ENCODE measurements around the gene JAKMIP2. TPM values are rescaled to one million over a fixed set of nuclear protein-coding genes. Genes with fewer than 3 reads are reported as not detected.

Gene JAKMIP2
- total and polyA plus RNA-seq, 5 donors from 2014 or later = 0.26 to 5.0 (median 2.4) TPM

DNA sequence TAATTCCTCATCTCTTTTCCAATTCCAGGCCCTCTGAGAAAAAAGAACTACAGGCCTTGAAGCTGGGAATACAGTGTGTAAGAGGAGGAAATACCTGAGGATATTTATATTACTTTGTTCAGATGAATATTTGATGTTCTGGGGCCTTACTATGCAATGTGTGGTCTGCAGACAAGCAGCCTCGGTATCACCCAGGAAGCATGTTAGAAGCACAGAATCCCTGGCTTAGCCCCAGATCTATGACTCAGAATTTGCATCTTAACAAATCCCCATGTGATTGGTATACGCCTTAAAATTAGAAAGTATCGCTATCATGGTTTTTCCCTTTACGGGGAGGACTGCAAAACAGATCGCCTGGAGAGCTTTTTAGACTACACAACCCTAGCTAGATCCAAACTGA lies 121.0 kb downstream of the JAKMIP2 start:
- no peaks in the 10 kb centered on the region for H3K36me3 Mint-ChIP-seq
- Histone ChIP-seq H3K4me3 (ENCODE audit: low read depth, low read length) (no peak overlapping the region), H3K9me3 (ENCODE audit: control insufficient read depth in 2 of 2, low read length in 2 of 2) (no peaks in the 10 kb centered on the region), H3K27ac (ENCODE audit: insufficient read depth, low read length, poor library complexity, severe bottlenecking) (no peak overlapping the region), H3K27me3 (ENCODE audit: control insufficient read depth, insufficient read depth, low read length) (no peaks in the 10 kb centered on the region), H3K4me1 (ENCODE audit: control insufficient read depth, insufficient read depth, low read length, poor library complexity, severe bottlenecking) (no peaks in the 10 kb centered on the region), H3K36me3 (ENCODE audit: control insufficient read depth, insufficient read depth, low read length) (no peaks in the 10 kb centered on the region)
- H3K9me3 Mint-ChIP-seq = peaks cover 0 to 12% (median 2%) of the 10 kb centered on the region in 7 donors
- no peaks in the 10 kb centered on the region for H3K27me3 Mint-ChIP-seq
- DNase-seq = no peak
- H3K4me1 Mint-ChIP-seq = no peaks in the 10 kb centered on the region
- no peak overlapping the region for H3K27ac Mint-ChIP-seq
- H3K4me3 Mint-ChIP-seq = no peak overlapping the region
- ATAC-seq (ENCODE audit: low read depth in 2 of 2) = no peak

DNA sequence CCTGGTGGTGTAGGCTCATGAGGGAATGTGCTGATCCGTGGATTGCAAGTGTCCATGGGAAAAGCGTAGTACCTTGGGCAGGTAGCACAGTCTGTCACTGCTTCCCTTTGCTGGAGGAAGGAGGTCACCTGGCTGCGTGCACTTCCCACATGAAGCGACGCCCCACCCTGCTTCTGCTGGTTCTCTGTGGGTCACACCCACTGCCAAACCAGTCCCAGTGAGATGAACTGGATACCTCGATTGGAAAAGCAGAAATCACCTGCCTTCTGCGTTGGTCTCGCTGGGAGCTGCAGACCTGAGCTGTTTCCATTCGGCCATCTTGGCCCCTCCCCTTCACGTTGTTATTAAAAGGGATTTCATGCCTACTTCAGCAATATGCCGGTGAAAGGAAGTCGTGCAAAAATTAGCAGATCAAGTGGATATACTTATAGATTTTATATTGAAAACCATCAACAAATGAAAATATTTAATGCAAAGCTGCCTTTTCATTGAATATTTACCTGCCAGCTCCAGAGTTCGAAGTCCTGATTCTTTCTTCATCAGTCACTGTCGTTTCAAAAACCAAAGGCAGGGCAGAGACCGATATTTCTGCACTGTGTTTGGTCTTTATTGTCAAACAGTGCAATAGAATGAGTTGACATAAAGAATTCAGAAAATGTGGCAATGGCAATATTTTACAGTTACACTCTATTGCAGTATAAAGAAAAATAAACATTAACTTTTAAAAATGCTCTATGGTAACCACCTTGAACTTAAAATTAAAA lies 123.2 kb downstream of the JAKMIP2 start:
- Mint-ChIP-seq H3K27me3 (no peaks in the 10 kb centered on the region), H3K36me3 (no peaks in the 10 kb centered on the region), H3K27ac (no peak overlapping the region), H3K9me3 (peaks cover under 1 to 12% (median 4%) of the 10 kb centered on the region in 7 donors), H3K4me3 (no peak overlapping the region), H3K4me1 (no peaks in the 10 kb centered on the region)
- Histone ChIP-seq H3K4me1 (ENCODE audit: control insufficient read depth, insufficient read depth, low read length, poor library complexity, severe bottlenecking) (no peaks in the 10 kb centered on the region), H3K4me3 (ENCODE audit: low read depth, low read length) (no peak overlapping the region), H3K27ac (ENCODE audit: insufficient read depth, low read length, poor library complexity, severe bottlenecking) (no peak overlapping the region), H3K27me3 (ENCODE audit: control insufficient read depth, insufficient read depth, low read length) (no peaks in the 10 kb centered on the region), H3K36me3 (ENCODE audit: control insufficient read depth, insufficient read depth, low read length) (no peaks in the 10 kb centered on the region), H3K9me3 (ENCODE audit: control insufficient read depth in 2 of 2, low read length in 2 of 2) (no peaks in the 10 kb centered on the region)
- no peak for DNase-seq
- ATAC-seq (ENCODE audit: low read depth in 2 of 2) = no peak

DNA sequence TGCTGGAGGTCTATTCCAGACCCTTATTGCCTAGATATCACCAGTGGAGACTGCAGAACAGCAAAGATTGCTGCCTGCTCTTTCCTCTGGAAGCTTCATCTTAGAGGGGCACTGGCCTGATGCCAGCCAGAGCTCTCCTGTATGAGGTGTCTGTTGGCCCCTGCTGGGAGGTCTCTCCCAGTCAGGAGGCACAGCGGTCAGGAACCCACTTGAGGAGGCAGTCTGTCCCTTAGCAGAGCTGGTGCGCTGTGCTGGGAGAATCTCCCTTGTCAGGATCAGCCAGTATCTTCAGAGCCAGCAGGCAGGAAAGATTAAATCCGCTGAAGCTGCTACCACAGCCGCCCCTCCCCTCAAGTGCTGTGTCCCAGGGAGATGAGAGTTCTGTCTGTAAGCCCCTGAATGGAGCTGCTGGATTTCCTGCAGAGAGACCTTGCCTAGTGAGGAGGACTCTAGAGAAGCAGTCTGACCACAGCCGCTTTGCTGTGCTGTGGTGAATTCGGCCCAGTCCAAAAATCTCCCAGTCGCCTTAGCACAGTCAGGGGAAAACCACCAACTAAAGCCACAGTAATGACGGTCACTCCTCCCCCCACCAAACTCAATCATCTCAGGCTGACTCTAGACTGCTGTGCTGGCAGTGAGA lies 124.1 kb downstream of the JAKMIP2 start:
- no peaks in the 10 kb centered on the region for H3K27me3 ChIP-seq (ENCODE audit: control insufficient read depth, insufficient read depth, low read length)
- no peak overlapping the region for H3K27ac Mint-ChIP-seq
- peaks cover 1 to 19% (median 4%) of the 10 kb centered on the region in 7 donors for H3K9me3 Mint-ChIP-seq
- H3K27me3 Mint-ChIP-seq = no peaks in the 10 kb centered on the region
- DNase-seq = no peak
- no peaks in the 10 kb centered on the region for H3K4me1 ChIP-seq (ENCODE audit: control insufficient read depth, insufficient read depth, low read length, poor library complexity, severe bottlenecking)
- H3K27ac ChIP-seq (ENCODE audit: insufficient read depth, low read length, poor library complexity, severe bottlenecking) = no peak overlapping the region
- no peaks in the 10 kb centered on the region for H3K36me3 ChIP-seq (ENCODE audit: control insufficient read depth, insufficient read depth, low read length)
- H3K4me3 ChIP-seq (ENCODE audit: low read depth, low read length) = no peak overlapping the region
- H3K36me3 Mint-ChIP-seq = no peaks in the 10 kb centered on the region
- no peak overlapping the region for H3K4me3 Mint-ChIP-seq
- no peaks in the 10 kb centered on the region for H3K9me3 ChIP-seq (ENCODE audit: control insufficient read depth in 2 of 2, low read length in 2 of 2)
- no peaks in the 10 kb centered on the region for H3K4me1 Mint-ChIP-seq
- no peak for ATAC-seq (ENCODE audit: low read depth in 2 of 2)

DNA sequence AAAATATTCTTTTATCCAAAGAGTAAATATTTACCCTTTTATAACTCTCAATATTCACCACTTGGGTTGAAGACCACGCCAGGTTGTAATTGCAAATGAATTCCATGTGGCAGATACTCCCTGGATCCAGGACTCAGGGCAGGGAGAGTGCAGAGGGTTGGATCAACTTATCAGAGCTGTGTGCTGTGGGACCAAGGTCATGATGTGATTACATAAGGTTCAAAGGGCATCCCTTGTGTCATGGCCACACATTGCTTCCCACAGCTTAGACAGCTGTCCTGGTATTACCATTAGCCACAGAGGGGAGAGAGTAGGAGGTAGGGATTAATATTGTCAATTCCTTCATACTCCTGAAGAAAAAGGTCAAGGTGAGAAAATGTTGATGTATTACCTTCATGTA lies 133.9 kb downstream of the JAKMIP2 start:
- Mint-ChIP-seq H3K4me1 (peaks cover 0 to 5% (median 0%) of the 10 kb centered on the region in 4 donors), H3K4me3 (no peak overlapping the region), H3K27ac (no peak overlapping the region), H3K9me3 (peaks cover 0 to 3% (median 0%) of the 10 kb centered on the region in 7 donors), H3K27me3 (no peaks in the 10 kb centered on the region), H3K36me3 (no peaks in the 10 kb centered on the region)
- ATAC-seq (ENCODE audit: low read depth in 2 of 2) = no peak
- no peaks in the 10 kb centered on the region for H3K4me1 ChIP-seq (ENCODE audit: control insufficient read depth, insufficient read depth, low read length, poor library complexity, severe bottlenecking)
- no peaks in the 10 kb centered on the region for H3K36me3 ChIP-seq (ENCODE audit: control insufficient read depth, insufficient read depth, low read length)
- H3K27me3 ChIP-seq (ENCODE audit: control insufficient read depth, insufficient read depth, low read length) = no peaks in the 10 kb centered on the region
- no peak overlapping the region for H3K4me3 ChIP-seq (ENCODE audit: low read depth, low read length)
- H3K9me3 ChIP-seq (ENCODE audit: control insufficient read depth in 2 of 2, low read length in 2 of 2) = no peaks in the 10 kb centered on the region
- DNase-seq = no peak
- no peak overlapping the region for H3K27ac ChIP-seq (ENCODE audit: insufficient read depth, low read length, poor library complexity, severe bottlenecking)

DNA sequence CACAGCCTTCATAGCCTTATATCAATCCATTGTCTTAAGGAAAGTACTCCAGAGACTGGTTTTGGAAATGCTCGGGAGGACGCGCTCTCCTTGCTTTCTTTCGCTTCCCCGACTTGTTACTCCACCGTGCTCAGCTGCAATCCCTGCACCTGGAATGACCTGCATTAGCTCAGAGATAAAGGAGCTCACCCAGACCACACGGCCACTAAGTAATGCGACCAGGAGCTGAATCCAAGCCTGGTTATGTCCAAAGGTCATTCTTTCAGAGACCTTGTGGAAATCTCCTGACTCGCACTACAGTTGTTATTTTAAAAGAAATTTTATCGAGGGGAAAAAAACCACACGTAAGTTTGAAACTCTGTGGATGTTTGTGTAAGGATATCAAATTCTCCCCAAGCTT lies 137.3 kb downstream of the JAKMIP2 start:
- ATAC-seq (ENCODE audit: low read depth in 2 of 2) (no peak), DNase-seq (no peak)
- Histone ChIP-seq H3K27ac (ENCODE audit: insufficient read depth, low read length, poor library complexity, severe bottlenecking) (no peak overlapping the region), H3K27me3 (ENCODE audit: control insufficient read depth, insufficient read depth, low read length) (no peaks in the 10 kb centered on the region), H3K9me3 (ENCODE audit: control insufficient read depth in 2 of 2, low read length in 2 of 2) (no peaks in the 10 kb centered on the region), H3K4me3 (ENCODE audit: low read depth, low read length) (no peak overlapping the region), H3K4me1 (ENCODE audit: control insufficient read depth, insufficient read depth, low read length, poor library complexity, severe bottlenecking) (no peaks in the 10 kb centered on the region), H3K36me3 (ENCODE audit: control insufficient read depth, insufficient read depth, low read length) (no peaks in the 10 kb centered on the region)
- H3K9me3 Mint-ChIP-seq = peaks cover 0 to 3% (median 0%) of the 10 kb centered on the region in 7 donors
- H3K27ac Mint-ChIP-seq = no peak overlapping the region
- peaks cover 0 to 5% (median 0%) of the 10 kb centered on the region in 4 donors for H3K4me1 Mint-ChIP-seq
- no peaks in the 10 kb centered on the region for H3K27me3 Mint-ChIP-seq
- H3K36me3 Mint-ChIP-seq = no peaks in the 10 kb centered on the region
- H3K4me3 Mint-ChIP-seq = no peak overlapping the region

DNA sequence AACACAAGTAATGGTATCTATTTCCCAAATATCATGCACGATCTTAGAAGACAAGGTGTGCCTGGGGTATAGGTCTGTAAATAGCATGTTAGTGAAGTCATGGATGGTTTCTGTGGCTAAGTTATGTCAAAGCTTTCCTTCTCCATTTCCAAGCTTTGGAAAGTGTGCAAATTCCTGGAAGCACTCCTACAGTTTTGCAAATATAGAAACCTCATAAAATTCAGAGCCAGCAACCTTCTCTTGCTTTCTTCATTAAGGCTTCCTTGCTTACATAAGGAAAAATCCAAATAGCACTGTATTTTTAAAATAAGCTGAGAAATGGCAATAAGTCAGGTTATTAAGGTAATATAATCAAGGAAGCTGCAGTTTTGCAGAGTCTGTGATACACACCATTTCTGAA lies 138.1 kb downstream of the JAKMIP2 start:
- no peaks in the 10 kb centered on the region for H3K27me3 ChIP-seq (ENCODE audit: control insufficient read depth, insufficient read depth, low read length)
- H3K27me3 Mint-ChIP-seq = no peaks in the 10 kb centered on the region
- H3K4me1 Mint-ChIP-seq = peaks cover 0 to 5% (median 0%) of the 10 kb centered on the region in 4 donors
- no peak overlapping the region for H3K27ac ChIP-seq (ENCODE audit: insufficient read depth, low read length, poor library complexity, severe bottlenecking)
- H3K36me3 Mint-ChIP-seq = no peaks in the 10 kb centered on the region
- no peaks in the 10 kb centered on the region for H3K36me3 ChIP-seq (ENCODE audit: control insufficient read depth, insufficient read depth, low read length)
- H3K4me3 ChIP-seq (ENCODE audit: low read depth, low read length) = no peak overlapping the region
- no peak overlapping the region for H3K4me3 Mint-ChIP-seq
- no peak overlapping the region for H3K27ac Mint-ChIP-seq
- H3K9me3 ChIP-seq (ENCODE audit: control insufficient read depth in 2 of 2, low read length in 2 of 2) = no peaks in the 10 kb centered on the region
- ATAC-seq (ENCODE audit: low read depth in 2 of 2) = no peak
- peaks cover 0 to 3% (median 0%) of the 10 kb centered on the region in 7 donors for H3K9me3 Mint-ChIP-seq
- H3K4me1 ChIP-seq (ENCODE audit: control insufficient read depth, insufficient read depth, low read length, poor library complexity, severe bottlenecking) = no peaks in the 10 kb centered on the region
- no peak for DNase-seq

DNA sequence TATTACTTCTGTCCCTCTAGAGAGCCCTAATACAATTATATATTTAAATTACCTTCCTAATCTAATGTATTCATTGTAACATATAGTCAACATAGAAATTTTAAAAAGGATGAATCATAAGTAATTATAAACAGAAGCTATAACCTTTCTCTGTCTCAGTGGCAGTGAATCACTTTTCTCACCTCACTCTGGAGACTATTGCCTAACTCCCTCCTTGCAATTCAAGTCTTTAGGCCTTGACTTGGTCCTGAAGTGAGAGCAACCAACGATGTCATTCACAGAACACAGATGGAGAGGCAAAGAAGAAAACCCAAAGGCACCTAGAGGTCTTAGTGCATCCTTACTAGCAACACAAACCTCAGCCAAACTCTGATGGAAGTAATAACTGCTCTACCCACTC lies 139.4 kb downstream of the JAKMIP2 start:
- H3K4me3 Mint-ChIP-seq = no peak overlapping the region
- DNase-seq (no peak), ATAC-seq (ENCODE audit: low read depth in 2 of 2) (no peak)
- Histone ChIP-seq H3K4me1 (ENCODE audit: control insufficient read depth, insufficient read depth, low read length, poor library complexity, severe bottlenecking) (no peaks in the 10 kb centered on the region), H3K4me3 (ENCODE audit: low read depth, low read length) (no peak overlapping the region), H3K9me3 (ENCODE audit: control insufficient read depth in 2 of 2, low read length in 2 of 2) (no peaks in the 10 kb centered on the region), H3K36me3 (ENCODE audit: control insufficient read depth, insufficient read depth, low read length) (no peaks in the 10 kb centered on the region), H3K27me3 (ENCODE audit: control insufficient read depth, insufficient read depth, low read length) (no peaks in the 10 kb centered on the region), H3K27ac (ENCODE audit: insufficient read depth, low read length, poor library complexity, severe bottlenecking) (no peak overlapping the region)
- H3K27ac Mint-ChIP-seq = no peak overlapping the region
- H3K9me3 Mint-ChIP-seq = peaks cover 0 to 3% (median 0%) of the 10 kb centered on the region in 7 donors
- peaks cover 0 to 5% (median 0%) of the 10 kb centered on the region in 4 donors for H3K4me1 Mint-ChIP-seq
- no peaks in the 10 kb centered on the region for H3K27me3 Mint-ChIP-seq
- no peaks in the 10 kb centered on the region for H3K36me3 Mint-ChIP-seq

DNA sequence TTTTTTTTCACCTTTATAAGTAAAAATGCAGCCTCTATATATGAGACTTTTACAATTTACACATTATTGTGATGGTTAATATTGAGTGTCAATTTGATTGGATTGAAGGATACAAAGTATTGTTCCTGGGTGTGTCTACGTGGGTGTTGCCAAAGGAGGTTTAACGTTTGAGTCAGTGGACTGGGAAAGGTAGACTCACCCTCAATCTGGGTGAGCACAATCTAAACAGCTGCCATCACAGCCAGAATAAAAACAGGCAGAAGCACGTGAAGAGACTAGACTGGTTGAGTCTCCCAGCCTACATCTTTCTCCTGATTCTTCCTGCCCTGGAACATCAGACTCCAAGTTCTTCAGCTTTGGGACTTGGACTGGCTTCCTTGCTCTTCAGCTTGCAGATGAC lies 139.9 kb downstream of the JAKMIP2 start:
- H3K36me3 Mint-ChIP-seq = no peaks in the 10 kb centered on the region
- no peaks in the 10 kb centered on the region for H3K36me3 ChIP-seq (ENCODE audit: control insufficient read depth, insufficient read depth, low read length)
- no peak for ATAC-seq (ENCODE audit: low read depth in 2 of 2)
- H3K27ac Mint-ChIP-seq = no peak overlapping the region
- H3K4me3 Mint-ChIP-seq = no peak overlapping the region
- H3K9me3 ChIP-seq (ENCODE audit: control insufficient read depth in 2 of 2, low read length in 2 of 2) = no peaks in the 10 kb centered on the region
- DNase-seq = no peak
- H3K27ac ChIP-seq (ENCODE audit: insufficient read depth, low read length, poor library complexity, severe bottlenecking) = no peak overlapping the region
- no peaks in the 10 kb centered on the region for H3K27me3 ChIP-seq (ENCODE audit: control insufficient read depth, insufficient read depth, low read length)
- no peaks in the 10 kb centered on the region for H3K4me1 ChIP-seq (ENCODE audit: control insufficient read depth, insufficient read depth, low read length, poor library complexity, severe bottlenecking)
- H3K4me1 Mint-ChIP-seq = peaks cover 0 to under 1% (median 0%) of the 10 kb centered on the region in 4 donors
- H3K27me3 Mint-ChIP-seq = no peaks in the 10 kb centered on the region
- peaks cover 0 to 3% (median 0%) of the 10 kb centered on the region in 7 donors for H3K9me3 Mint-ChIP-seq
- H3K4me3 ChIP-seq (ENCODE audit: low read depth, low read length) = no peak overlapping the region
